Naive thymus-derived CD8-positive, alpha-beta T cell (primary cell): ENCODE data around the gene TNNI2. TPM values are rescaled to one million over a fixed set of nuclear protein-coding genes. Genes with fewer than 3 reads are reported as not detected.

Experiments
- ATAC-seq, 2 donors: fragments of 150-1000 bp; cut with Tn5 transposase in 1 of 2; sonication (Bioruptor Pico), chemical (Tn5 transposase) in 1 of 2; 1 replicate in 1 of 2; 2 replicates in 1 of 2; pipeline ENCODE4 v1.10.0; 2021; ENCODE audit warnings: mild to moderate bottlenecking in 2 of 2, moderate library complexity in 2 of 2
- POLR2A ChIA-PET: fragments of 350-600 bp; sonication (Branson Sonifier 250); formaldehyde crosslinking; loops from one replicate; lab custom pipeline; 2021; ENCODE audit warnings: antibody characterized with exemption; lab: Charles Lee
- DNase-seq, 10 donors: peaks; one replicate each; pipeline versions ENCODE4 v3.0.0 to v3.0.0-alpha.2; 2020 to 2022
- H3K27ac Mint-ChIP-seq, 10 donors: one replicate each; pipeline ENCODE4 v1.8.0; 2020 to 2022; ENCODE audit warnings: mild to moderate bottlenecking in 10 of 10, mixed read lengths in 10 of 10, moderate library complexity in 4 of 10, inconsistent platforms in 1 of 10
- H3K27me3 Mint-ChIP-seq, 5 donors: one replicate each; pipeline ENCODE4 v1.8.0; 2021 to 2022; ENCODE audit warnings: mixed read lengths in 5 of 5
- H3K36me3 Mint-ChIP-seq, 3 donors: one replicate each; pipeline ENCODE4 v1.8.0; 2020 to 2022; ENCODE audit warnings: mixed read lengths in 3 of 3, mild to moderate bottlenecking in 2 of 3, inconsistent platforms in 1 of 3
- H3K4me1 Mint-ChIP-seq, 4 donors: one replicate each; pipeline ENCODE4 v1.8.0; 2021 to 2022; ENCODE audit warnings: mixed read lengths in 4 of 4
- H3K4me3 Mint-ChIP-seq, 10 donors: one replicate each; pipeline ENCODE4 v1.8.0; 2020 to 2022; ENCODE audit warnings: mild to moderate bottlenecking in 10 of 10, mixed read lengths in 10 of 10, moderate library complexity in 6 of 10, inconsistent platforms in 1 of 10
- H3K9me3 Mint-ChIP-seq, 9 donors: one replicate each; pipeline ENCODE4 v1.8.0; 2020 to 2022; ENCODE audit warnings: mixed read lengths in 9 of 9, mild to moderate bottlenecking in 3 of 9, inconsistent platforms in 1 of 9, moderate library complexity in 1 of 9
- polyA plus RNA-seq, 3 donors: library from polyadenylated mRNA; unstranded; fragments of 300-500 nt; fragmentation: Illumina TruSeq; gene quantifications; one replicate each; pipeline ENCODE4 v1.2.3, GENCODE V29; 2021
- total RNA-seq, 8 experiments: library from RNA in 2 of 8; stranded (reverse) in 2 of 8; gene quantifications; one replicate each; pipeline ENCODE4 v1.2.3 and lab custom pipeline; 2021 to 2026

The TNNI2 gene
- total and polyA plus RNA-seq, 5 experiments from 2014 or later, result not detected

- DNase-seq (no peak), ATAC-seq (no peak)
- H3K9me3 Mint-ChIP-seq, result no peaks in the 10 kb centered on the region
- no peaks in the 10 kb centered on the region for H3K36me3 Mint-ChIP-seq
- H3K4me3 Mint-ChIP-seq, result peak overlapping the region; percentile 66 to 94 (median 82)
- peak overlapping the region; percentile 83 to 98 (median 90) for H3K27ac Mint-ChIP-seq
- peaks cover 36 to 70% (median 68%) of the 10 kb centered on the region in 4 donors for H3K4me1 Mint-ChIP-seq
- POLR2A ChIA-PET, result interaction anchor here (1.3 to 12.6 kb wide), 3 partner anchors 10 to 45 kb away, joined by 6 to 163 read pairs (median 14); partner anchors contain the start of gene PRR33
- no peaks in the 10 kb centered on the region for H3K27me3 Mint-ChIP-seq
These were observed 6.3 kb downstream of the TNNI2 start for GRCh38 chr11:1845095-1845429.

GRCh38 chr11:1845561-1846452 lies 7.0 kb downstream of the TNNI2 start:
- Mint-ChIP-seq H3K27me3 (no peaks in the 10 kb centered on the region), H3K4me1 (peaks cover 36 to 76% (median 75%) of the 10 kb centered on the region in 4 donors), H3K27ac (peak overlapping the region; percentile 83 to 98 (median 90)), H3K9me3 (no peaks in the 10 kb centered on the region), H3K36me3 (no peaks in the 10 kb centered on the region), H3K4me3 (peak overlapping the region; percentile 66 to 94 (median 82))
- POLR2A ChIA-PET, result interaction anchor here (1.2 to 12.6 kb wide), 5 partner anchors 9 to 145 kb away, joined by 4 to 163 read pairs (median 6); partner anchors contain the start of gene PRR33
- ATAC-seq (peak; percentile 70 to 83), DNase-seq (peak in 6 of 10 donors; percentile 32 to 54 (median 48))

GRCh38 chr11:1846453-1846932 lies 7.7 kb downstream of the TNNI2 start:
- Mint-ChIP-seq H3K36me3 (no peaks in the 10 kb centered on the region), H3K4me1 (peaks cover 36 to 83% (median 81%) of the 10 kb centered on the region in 4 donors), H3K9me3 (no peaks in the 10 kb centered on the region), H3K27me3 (no peaks in the 10 kb centered on the region), H3K4me3 (peak overlapping the region in 6 of 10 donors; percentile 6 to 61 (median 27)), H3K27ac (peak overlapping the region in 8 of 10 donors; percentile 14 to 94 (median 74))
- ATAC-seq, result no peak
- POLR2A ChIA-PET, result interaction anchor here (1.2 to 12.6 kb wide), 5 partner anchors 8 to 145 kb away, joined by 4 to 163 read pairs (median 5); partner anchors contain the start of gene PRR33
- no peak for DNase-seq

GRCh38 chr11:1847006-1847735 lies 8.4 kb downstream of the TNNI2 start:
- Mint-ChIP-seq H3K4me3 (peak overlapping the region in 3 of 10 donors; percentile 35 to 64 (median 55)), H3K27ac (peak overlapping the region in 8 of 10 donors; percentile 43 to 94 (median 83)), H3K36me3 (no peaks in the 10 kb centered on the region), H3K4me1 (peaks cover 37 to 90% (median 87%) of the 10 kb centered on the region in 4 donors), H3K9me3 (no peaks in the 10 kb centered on the region), H3K27me3 (no peaks in the 10 kb centered on the region)
- POLR2A ChIA-PET, result interaction anchor here (1.2 to 12.6 kb wide), 7 partner anchors 8 to 146 kb away, joined by 3 to 163 read pairs (median 5); partner anchors contain the start of gene PRR33
- ATAC-seq, result no peak
- DNase-seq, result no peak

GRCh38 chr11:1847926-1848639 lies 9.3 kb downstream of the TNNI2 start:
- H3K27ac Mint-ChIP-seq, result peak overlapping the region in 9 of 10 donors; percentile 44 to 100 (median 74)
- H3K36me3 Mint-ChIP-seq, result peaks cover 0 to 3% (median 0%) of the 10 kb centered on the region in 3 donors
- POLR2A ChIA-PET, result interaction anchor here (1.2 to 12.6 kb wide), 6 partner anchors 17 to 147 kb away, joined by 3 to 163 read pairs (median 6); partner anchors contain the start of gene PRR33
- H3K27me3 Mint-ChIP-seq, result no peaks in the 10 kb centered on the region
- DNase-seq (no peak), ATAC-seq (no peak)
- H3K9me3 Mint-ChIP-seq, result no peaks in the 10 kb centered on the region
- H3K4me3 Mint-ChIP-seq, result peak overlapping the region in 5 of 10 donors; percentile 6 to 55 (median 15)
- H3K4me1 Mint-ChIP-seq, result peaks cover 43 to 96% (median 94%) of the 10 kb centered on the region in 4 donors

GRCh38 chr11:1848640-1849430 lies 10.1 kb downstream of the TNNI2 start:
- Mint-ChIP-seq H3K27ac (peak overlapping the region; percentile 63 to 100 (median 94)), H3K27me3 (no peaks in the 10 kb centered on the region), H3K4me1 (peaks cover 36 to 94% (median 89%) of the 10 kb centered on the region in 4 donors), H3K4me3 (peak overlapping the region in 7 of 10 donors; percentile 6 to 95 (median 18)), H3K36me3 (peaks cover 0 to 4% (median 0%) of the 10 kb centered on the region in 3 donors), H3K9me3 (no peaks in the 10 kb centered on the region)
- ATAC-seq, result no peak
- POLR2A ChIA-PET, result interaction anchor here (1.2 to 12.6 kb wide), 7 partner anchors 8 to 148 kb away, joined by 3 to 163 read pairs (median 5); partner anchors contain the start of gene PRR33
- no peak for DNase-seq

- H3K9me3 Mint-ChIP-seq, result no peaks in the 10 kb centered on the region
- H3K27ac Mint-ChIP-seq, result peak overlapping the region; percentile 94 to 100 (median 98)
- ATAC-seq, result no peak
- H3K4me3 Mint-ChIP-seq, result peak overlapping the region; percentile 95 to 100 (median 99)
- POLR2A ChIA-PET, result interaction anchor here (0.5 to 12.6 kb wide), 22 partner anchors 9 to 454 kb away, joined by 3 to 163 read pairs (median 5); partner anchors contain the start of genes PRR33 and TNNI2
- DNase-seq, result no peak
- H3K27me3 Mint-ChIP-seq, result no peaks in the 10 kb centered on the region
- peaks cover 15 to 84% (median 81%) of the 10 kb centered on the region in 4 donors for H3K4me1 Mint-ChIP-seq
- peaks cover 0 to 4% (median 0%) of the 10 kb centered on the region in 3 donors for H3K36me3 Mint-ChIP-seq
These were observed 12.8 kb downstream of the TNNI2 start for GRCh38 chr11:1851468-1852180.

GRCh38 chr11:1852271-1852876 lies 13.6 kb downstream of the TNNI2 start:
- POLR2A ChIA-PET, result interaction anchor here (0.5 to 12.6 kb wide), 16 partner anchors 11 to 148 kb away, joined by 3 to 163 read pairs (median 8); partner anchors contain the start of genes MRPL23, PRR33 and TNNI2
- Mint-ChIP-seq H3K9me3 (no peaks in the 10 kb centered on the region), H3K4me3 (peak overlapping the region; percentile 95 to 100 (median 99)), H3K36me3 (peaks cover 0 to 4% (median 0%) of the 10 kb centered on the region in 3 donors), H3K27ac (peak overlapping the region; percentile 93 to 100 (median 98)), H3K4me1 (peaks cover 14 to 78% (median 77%) of the 10 kb centered on the region in 4 donors), H3K27me3 (no peaks in the 10 kb centered on the region)
- ATAC-seq (peak in 1 of 2 donors; percentile 6), DNase-seq (no peak)

- ATAC-seq, result peak; percentile 69 to 76
- DNase-seq, result peak; percentile 51 to 92 (median 82)
- Mint-ChIP-seq H3K27me3 (no peaks in the 10 kb centered on the region), H3K27ac (peak within 1 kb of the TSS; percentile 93 to 100 (median 98)), H3K36me3 (peaks cover 0 to 4% (median 3%) of the 10 kb centered on the region in 3 donors), H3K4me1 (peaks cover 14 to 77% (median 75%) of the 10 kb centered on the region in 4 donors), H3K9me3 (no peaks in the 10 kb centered on the region), H3K4me3 (peak within 1 kb of the TSS; percentile 95 to 100 (median 99))
- POLR2A ChIA-PET, result interaction anchor here (0.6 to 12.6 kb wide), 17 partner anchors 11 to 154 kb away, joined by 3 to 163 read pairs (median 8); partner anchors contain the start of genes MRPL23, PRR33 and TNNI2
These were observed 14.1 kb downstream of the TNNI2 start, which contains the start of gene LSP1 for GRCh38 chr11:1852877-1853276. Gene LSP1 (plus strand): TSS chr11:1853084. CDS start chr11:1853145, 61 bp downstream.
